ENCODE measurements around the gene EPHA6. TPM values are rescaled to one million over a fixed set of nuclear protein-coding genes. Genes with fewer than 3 reads are reported as not detected.
"Not testable (repeated sequence)": the region's sequence is repeated elsewhere in the genome, so short reads cannot be mapped to it uniquely, and the experiment has no call there.

Gene EPHA6
- total RNA-seq, 1 donor from 2014 or later: not detected

- no peak for DNase-seq (ENCODE audit: low spot score)
- no peak overlapping the region for H3K4me3 Mint-ChIP-seq
- H3K27me3 Mint-ChIP-seq (ENCODE audit: insufficient read depth): no peaks in the 10 kb centered on the region
- no peaks in the 10 kb centered on the region for H3K9me3 Mint-ChIP-seq
- intact Hi-C loops (cut with micrococcal nuclease): no loop called here
- H3K27ac Mint-ChIP-seq: no peak overlapping the region
- no peaks in the 10 kb centered on the region for H3K4me1 Mint-ChIP-seq (ENCODE audit: low read depth)
- H3K36me3 Mint-ChIP-seq (ENCODE audit: low read depth): no peaks in the 10 kb centered on the region
These were observed 670.8 kb downstream of the EPHA6 start for GRCh38 chr3:97485206-97485605.

GRCh38 chr3:97487587-97487986 is 673.2 kb downstream of the EPHA6 start:
- no peak overlapping the region for H3K4me3 Mint-ChIP-seq
- no peak for DNase-seq (ENCODE audit: low spot score)
- H3K9me3 Mint-ChIP-seq: no peaks in the 10 kb centered on the region
- no peaks in the 10 kb centered on the region for H3K36me3 Mint-ChIP-seq (ENCODE audit: low read depth)
- intact Hi-C loops (cut with micrococcal nuclease): no loop called here
- H3K4me1 Mint-ChIP-seq (ENCODE audit: low read depth): no peaks in the 10 kb centered on the region
- no peak overlapping the region for H3K27ac Mint-ChIP-seq
- H3K27me3 Mint-ChIP-seq (ENCODE audit: insufficient read depth): no peaks in the 10 kb centered on the region

GRCh38 chr3:97488741-97489140 is 674.3 kb downstream of the EPHA6 start:
- no peaks in the 10 kb centered on the region for H3K36me3 Mint-ChIP-seq (ENCODE audit: low read depth)
- no peak overlapping the region for H3K27ac Mint-ChIP-seq
- no peak overlapping the region for H3K4me3 Mint-ChIP-seq
- no peaks in the 10 kb centered on the region for H3K9me3 Mint-ChIP-seq
- intact Hi-C loops (cut with micrococcal nuclease): no loop called here
- no peak for DNase-seq (ENCODE audit: low spot score)
- H3K4me1 Mint-ChIP-seq (ENCODE audit: low read depth): no peaks in the 10 kb centered on the region
- H3K27me3 Mint-ChIP-seq (ENCODE audit: insufficient read depth): no peaks in the 10 kb centered on the region

- DNase-seq (ENCODE audit: low spot score): no peak
- intact Hi-C loops (cut with micrococcal nuclease): no loop called here
- H3K27ac Mint-ChIP-seq: no peak overlapping the region
- no peaks in the 10 kb centered on the region for H3K4me1 Mint-ChIP-seq (ENCODE audit: low read depth)
- no peak overlapping the region for H3K4me3 Mint-ChIP-seq
- H3K27me3 Mint-ChIP-seq (ENCODE audit: insufficient read depth): no peaks in the 10 kb centered on the region
- H3K36me3 Mint-ChIP-seq (ENCODE audit: low read depth): no peaks in the 10 kb centered on the region
- no peaks in the 10 kb centered on the region for H3K9me3 Mint-ChIP-seq
These were observed 681.5 kb downstream of the EPHA6 start for GRCh38 chr3:97495896-97496295.

GRCh38 chr3:97497138-97497537 is 682.7 kb downstream of the EPHA6 start:
- DNase-seq (ENCODE audit: low spot score): no peak
- H3K36me3 Mint-ChIP-seq (ENCODE audit: low read depth): no peaks in the 10 kb centered on the region
- no peak overlapping the region for H3K4me3 Mint-ChIP-seq
- no peak overlapping the region for H3K27ac Mint-ChIP-seq
- H3K9me3 Mint-ChIP-seq: peaks cover 5% of the 10 kb centered on the region
- intact Hi-C loops (cut with micrococcal nuclease): no loop called here
- H3K4me1 Mint-ChIP-seq (ENCODE audit: low read depth): no peaks in the 10 kb centered on the region
- no peaks in the 10 kb centered on the region for H3K27me3 Mint-ChIP-seq (ENCODE audit: insufficient read depth)

- DNase-seq (ENCODE audit: low spot score): no peak
- Mint-ChIP-seq H3K27me3 (ENCODE audit: insufficient read depth) (no peaks in the 10 kb centered on the region), H3K9me3 (peaks cover 18% of the 10 kb centered on the region), H3K27ac (no peak overlapping the region), H3K4me1 (ENCODE audit: low read depth) (no peaks in the 10 kb centered on the region), H3K36me3 (ENCODE audit: low read depth) (no peaks in the 10 kb centered on the region), H3K4me3 (no peak overlapping the region)
- intact Hi-C loops (cut with micrococcal nuclease): no loop called here
These were observed 690.1 kb downstream of the EPHA6 start for GRCh38 chr3:97504463-97504862.

GRCh38 chr3:97510795-97511194 is 696.4 kb downstream of the EPHA6 start:
- Mint-ChIP-seq H3K4me1 (ENCODE audit: low read depth) (no peaks in the 10 kb centered on the region), H3K36me3 (ENCODE audit: low read depth) (no peaks in the 10 kb centered on the region), H3K27me3 (ENCODE audit: insufficient read depth) (no peaks in the 10 kb centered on the region), H3K27ac (no peak overlapping the region), H3K9me3 (peaks cover 3% of the 10 kb centered on the region), H3K4me3 (no peak overlapping the region)
- intact Hi-C loops (cut with micrococcal nuclease): no loop called here
- DNase-seq (ENCODE audit: low spot score): no peak

- intact Hi-C loops (cut with micrococcal nuclease): no loop called here
- Mint-ChIP-seq H3K27ac (no peak overlapping the region), H3K36me3 (ENCODE audit: low read depth) (no peaks in the 10 kb centered on the region), H3K9me3 (no peaks in the 10 kb centered on the region), H3K4me1 (ENCODE audit: low read depth) (no peaks in the 10 kb centered on the region), H3K27me3 (ENCODE audit: insufficient read depth) (no peaks in the 10 kb centered on the region), H3K4me3 (no peak overlapping the region)
- no peak for DNase-seq (ENCODE audit: low spot score)
These were observed 700.7 kb downstream of the EPHA6 start for GRCh38 chr3:97515076-97515475.

- no peaks in the 10 kb centered on the region for H3K36me3 Mint-ChIP-seq (ENCODE audit: low read depth)
- no peak overlapping the region for H3K4me3 Mint-ChIP-seq
- H3K27me3 Mint-ChIP-seq (ENCODE audit: insufficient read depth): no peaks in the 10 kb centered on the region
- no peak overlapping the region for H3K27ac Mint-ChIP-seq
- H3K4me1 Mint-ChIP-seq (ENCODE audit: low read depth): no peaks in the 10 kb centered on the region
- intact Hi-C loops (cut with micrococcal nuclease): no loop called here
- DNase-seq (ENCODE audit: low spot score): no peak
- H3K9me3 Mint-ChIP-seq: no peaks in the 10 kb centered on the region
These were observed 716.3 kb downstream of the EPHA6 start for GRCh38 chr3:97530691-97531090.

- H3K4me1 Mint-ChIP-seq (ENCODE audit: low read depth); H3K9me3 Mint-ChIP-seq; H3K4me3 Mint-ChIP-seq; H3K36me3 Mint-ChIP-seq (ENCODE audit: low read depth); DNase-seq (ENCODE audit: low spot score); H3K27ac Mint-ChIP-seq; H3K27me3 Mint-ChIP-seq (ENCODE audit: insufficient read depth); intact Hi-C loops (cut with micrococcal nuclease): not testable (repeated sequence)
These were observed 733.2 kb downstream of the EPHA6 start for GRCh38 chr3:97547573-97547972.

- Mint-ChIP-seq H3K27ac (no peak overlapping the region), H3K4me1 (ENCODE audit: low read depth) (no peaks in the 10 kb centered on the region), H3K9me3 (peaks cover under 1% of the 10 kb centered on the region), H3K36me3 (ENCODE audit: low read depth) (no peaks in the 10 kb centered on the region), H3K27me3 (ENCODE audit: insufficient read depth) (no peaks in the 10 kb centered on the region), H3K4me3 (no peak overlapping the region)
- intact Hi-C loops (cut with micrococcal nuclease): no loop called here
- DNase-seq (ENCODE audit: low spot score): no peak
These were observed 736.0 kb downstream of the EPHA6 start for GRCh38 chr3:97550408-97550807.

- intact Hi-C loops (cut with micrococcal nuclease): no loop called here
- Mint-ChIP-seq H3K9me3 (no peaks in the 10 kb centered on the region), H3K27ac (no peak overlapping the region), H3K36me3 (ENCODE audit: low read depth) (no peaks in the 10 kb centered on the region), H3K27me3 (ENCODE audit: insufficient read depth) (no peaks in the 10 kb centered on the region), H3K4me3 (no peak overlapping the region), H3K4me1 (ENCODE audit: low read depth) (no peaks in the 10 kb centered on the region)
- DNase-seq (ENCODE audit: low spot score): no peak
These were observed 737.8 kb downstream of the EPHA6 start for GRCh38 chr3:97552186-97552585.

- Mint-ChIP-seq H3K27me3 (ENCODE audit: insufficient read depth) (no peaks in the 10 kb centered on the region), H3K27ac (no peak overlapping the region), H3K36me3 (ENCODE audit: low read depth) (no peaks in the 10 kb centered on the region), H3K4me1 (ENCODE audit: low read depth) (no peaks in the 10 kb centered on the region), H3K4me3 (no peak overlapping the region), H3K9me3 (no peaks in the 10 kb centered on the region)
- intact Hi-C loops (cut with micrococcal nuclease): no loop called here
- no peak for DNase-seq (ENCODE audit: low spot score)
These were observed 761.3 kb downstream of the EPHA6 start for GRCh38 chr3:97575742-97576141.

- no peaks in the 10 kb centered on the region for H3K9me3 Mint-ChIP-seq
- no peak for DNase-seq (ENCODE audit: low spot score)
- H3K27ac Mint-ChIP-seq: no peak overlapping the region
- intact Hi-C loops (cut with micrococcal nuclease): no loop called here
- no peak overlapping the region for H3K4me3 Mint-ChIP-seq
- no peaks in the 10 kb centered on the region for H3K36me3 Mint-ChIP-seq (ENCODE audit: low read depth)
- no peaks in the 10 kb centered on the region for H3K4me1 Mint-ChIP-seq (ENCODE audit: low read depth)
- H3K27me3 Mint-ChIP-seq (ENCODE audit: insufficient read depth): no peaks in the 10 kb centered on the region
These were observed 761.8 kb downstream of the EPHA6 start for GRCh38 chr3:97576221-97576620.

Measured in activated T-helper 1 cell treated with anti-CD3 and anti-CD28 coated beads, Interleukin-12 subunit alpha, Interleukin-12 subunit beta, Interleukin-2, Interleukin-4 antibody, amounts not matched to agents 30 ng/mL and 10 ng/mL and 1 ng/mL, durations not matched to agents 14 hours and 24 hours and 36 hours (primary cell).